Measurements from ENCODE around the gene ZNF25. TPM values are rescaled to one million over a fixed set of nuclear protein-coding genes. Genes with fewer than 3 reads are reported as not detected.

Gene ZNF25
- total and polyA plus RNA-seq, 7 donors: 7.3 to 28.0 (median 18.7) TPM

DNA sequence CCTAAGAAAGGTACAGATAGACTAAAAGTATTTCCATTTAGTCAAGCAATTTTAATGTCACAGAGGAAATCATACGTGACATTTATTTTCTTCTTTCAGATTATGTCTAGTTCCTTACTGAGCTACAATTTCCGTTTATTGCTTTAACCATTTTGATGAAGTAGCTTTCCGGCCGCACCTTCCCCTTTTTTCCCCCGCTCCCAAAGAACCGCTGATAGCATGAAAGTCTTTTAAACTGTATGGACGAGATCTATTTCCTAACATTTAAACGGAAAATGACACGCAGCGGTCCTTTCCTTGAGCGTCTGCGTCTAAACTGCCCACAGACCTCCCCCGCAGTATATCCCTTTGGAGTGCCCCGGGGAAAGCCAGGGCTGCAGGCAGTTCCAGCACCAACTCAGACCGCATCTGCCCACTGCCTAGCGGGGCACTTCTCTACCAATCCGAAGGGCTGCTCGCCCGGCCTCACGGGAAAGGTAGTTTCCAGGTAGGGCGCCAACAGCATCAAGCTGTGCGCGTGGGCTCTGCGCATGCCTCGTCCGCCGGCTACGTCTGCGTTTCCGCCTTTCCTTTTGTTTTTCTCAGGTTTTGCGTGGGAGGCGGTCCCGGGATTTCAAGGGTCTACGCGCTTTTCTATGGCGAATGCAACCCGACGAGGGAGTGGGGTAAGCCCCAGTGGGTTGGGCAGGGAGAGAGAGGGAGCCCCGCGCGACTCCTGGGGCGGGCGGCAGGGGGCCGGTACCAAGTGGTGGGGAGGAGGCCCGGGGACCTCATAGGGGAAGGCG lies 33.9 kb upstream of the ZNF25 start, which contains the start of gene ZNF33A:
TSS of gene ZNF33A (plus strand) at position 557 of the 785 bp plus-strand sequence. CDS start 1,667 bp downstream, outside the sequence.
- WGBS, 3 donors: 0 to 1% (median 1%) methylated on average over 40 to 46 of the region's 46 CpGs
- Histone ChIP-seq H3K27me3 (ENCODE audit: insufficient read depth in 3 of 3, low read length in 2 of 3) (no peaks in the 10 kb centered on the region), H3K4me1 (peaks cover 8% of the 10 kb centered on the region), H3K27ac (peak within 1 kb of the TSS; percentile 97), H3K36me3 (ENCODE audit: insufficient read depth in 1 of 2, low read depth in 1 of 2) (peaks cover 0 to 32% of the 10 kb centered on the region in 2 donors), H3K9me3 (no peaks in the 10 kb centered on the region), H3K4me3 (peak within 1 kb of the TSS; percentile 82)
- DNase-seq (peak; percentile 89 to 94), ATAC-seq (peak; percentile 97 to 98 (median 97))
- TF ChIP-seq, protein P1, sequence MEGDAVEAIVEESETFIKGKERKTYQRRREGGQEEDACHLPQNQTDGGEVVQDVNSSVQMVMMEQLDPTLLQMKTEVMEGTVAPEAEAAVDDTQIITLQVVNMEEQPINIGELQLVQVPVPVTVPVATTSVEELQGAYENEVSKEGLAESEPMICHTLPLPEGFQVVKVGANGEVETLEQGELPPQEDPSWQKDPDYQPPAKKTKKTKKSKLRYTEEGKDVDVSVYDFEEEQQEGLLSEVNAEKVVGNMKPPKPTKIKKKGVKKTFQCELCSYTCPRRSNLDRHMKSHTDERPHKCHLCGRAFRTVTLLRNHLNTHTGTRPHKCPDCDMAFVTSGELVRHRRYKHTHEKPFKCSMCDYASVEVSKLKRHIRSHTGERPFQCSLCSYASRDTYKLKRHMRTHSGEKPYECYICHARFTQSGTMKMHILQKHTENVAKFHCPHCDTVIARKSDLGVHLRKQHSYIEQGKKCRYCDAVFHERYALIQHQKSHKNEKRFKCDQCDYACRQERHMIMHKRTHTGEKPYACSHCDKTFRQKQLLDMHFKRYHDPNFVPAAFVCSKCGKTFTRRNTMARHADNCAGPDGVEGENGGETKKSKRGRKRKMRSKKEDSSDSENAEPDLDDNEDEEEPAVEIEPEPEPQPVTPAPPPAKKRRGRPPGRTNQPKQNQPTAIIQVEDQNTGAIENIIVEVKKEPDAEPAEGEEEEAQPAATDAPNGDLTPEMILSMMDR (IDR thresholded peaks at IDR 0.05): peak; percentile 27
- intact Hi-C loops (cut with DNase I): loop anchor here (2.0 to 10.0 kb wide), 3 partner anchors 34 to 84 kb away; partner anchors contain the start of genes ZNF37A (in 2 of the 2) and ZNF25 (in 1 of the 2)

DNA sequence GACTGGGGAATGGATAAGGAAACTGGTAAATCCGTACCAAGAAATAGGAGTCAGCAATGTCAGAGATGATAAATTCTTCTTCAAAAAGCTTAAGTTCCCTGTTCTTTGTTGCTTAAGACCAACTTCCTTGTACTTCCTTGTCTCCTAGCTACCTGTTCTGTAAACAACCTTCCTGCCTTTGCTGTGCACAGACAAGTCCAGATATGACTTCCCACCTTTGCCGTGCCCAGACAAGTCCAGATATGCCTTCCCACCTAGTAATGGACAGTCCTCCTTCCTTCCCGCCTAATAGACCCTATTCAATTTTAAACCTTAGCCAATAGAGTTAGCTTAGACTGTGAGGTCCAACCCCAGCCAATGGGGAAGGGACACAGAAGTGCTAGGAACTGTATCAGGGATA lies 31.5 kb upstream of the ZNF25 start:
- H3K27me3 ChIP-seq (ENCODE audit: insufficient read depth in 3 of 3, low read length in 2 of 3): no peaks in the 10 kb centered on the region
- DNase-seq (no peak), ATAC-seq (no peak)
- H3K27ac ChIP-seq: no peak overlapping the region
- TF ChIP-seq, protein P1 (IDR thresholded peaks at IDR 0.05): no peak
- peaks cover 0 to 9% of the 10 kb centered on the region in 2 donors for H3K36me3 ChIP-seq (ENCODE audit: insufficient read depth in 1 of 2, low read depth in 1 of 2)
- H3K4me1 ChIP-seq: peaks cover 8% of the 10 kb centered on the region
- H3K4me3 ChIP-seq: no peak overlapping the region
- intact Hi-C loops (cut with DNase I): no loop called here
- WGBS, 3 donors: 79 to 85% (median 81%) methylated on average over 3 of the region's 3 CpGs
- no peaks in the 10 kb centered on the region for H3K9me3 ChIP-seq

DNA sequence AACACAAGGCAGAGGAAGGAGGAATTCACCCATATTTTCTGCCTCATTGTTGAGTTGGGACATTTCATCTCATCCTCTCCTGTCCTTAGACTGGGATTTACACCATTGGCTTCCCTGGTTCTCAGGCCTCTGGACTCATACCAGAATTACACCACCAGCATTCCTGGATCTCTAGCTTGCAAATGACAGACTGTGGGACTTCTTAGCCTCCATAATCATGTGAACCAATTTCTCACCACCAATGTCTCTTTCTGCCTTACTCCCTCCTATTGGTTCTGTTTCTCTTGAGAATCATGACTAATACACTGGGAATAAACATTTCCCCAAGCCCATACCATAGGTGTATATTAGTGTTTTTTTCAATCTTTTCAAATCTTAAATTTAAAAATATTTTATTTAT lies 31.1 kb upstream of the ZNF25 start:
- TF ChIP-seq, protein P1 (IDR thresholded peaks at IDR 0.05): no peak
- Histone ChIP-seq H3K9me3 (no peaks in the 10 kb centered on the region), H3K4me3 (no peak overlapping the region), H3K27me3 (ENCODE audit: insufficient read depth in 3 of 3, low read length in 2 of 3) (no peaks in the 10 kb centered on the region), H3K27ac (no peak overlapping the region), H3K4me1 (peaks cover 8% of the 10 kb centered on the region), H3K36me3 (ENCODE audit: insufficient read depth in 1 of 2, low read depth in 1 of 2) (peaks cover 0 to 4% of the 10 kb centered on the region in 2 donors)
- no peak for DNase-seq
- intact Hi-C loops (cut with DNase I): no loop called here
- no peak for ATAC-seq

DNA sequence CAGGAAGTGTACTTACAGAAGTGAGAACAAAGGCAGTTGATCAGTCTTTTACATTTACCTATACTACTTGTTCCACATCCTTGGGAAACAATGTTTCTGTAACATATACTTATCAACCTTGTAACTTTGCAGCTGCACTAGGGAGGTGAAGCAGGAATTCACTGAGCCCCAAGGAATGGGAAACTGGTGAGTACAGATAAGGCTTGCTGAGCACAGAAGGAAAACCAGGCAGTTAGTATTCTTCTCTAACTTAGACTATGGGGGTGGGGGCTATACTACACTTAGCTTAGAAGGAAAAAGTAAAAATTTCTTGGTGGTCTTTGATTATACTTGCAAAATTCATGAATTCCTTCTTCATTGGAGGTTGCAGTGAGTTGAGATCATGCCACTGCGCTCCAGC lies 27.1 kb upstream of the ZNF25 start:
- H3K4me1 ChIP-seq: no peaks in the 10 kb centered on the region
- no peaks in the 10 kb centered on the region for H3K27me3 ChIP-seq (ENCODE audit: insufficient read depth in 3 of 3, low read length in 2 of 3)
- no peaks in the 10 kb centered on the region for H3K9me3 ChIP-seq
- ATAC-seq: no peak
- no peak overlapping the region for H3K27ac ChIP-seq
- no peak overlapping the region for H3K4me3 ChIP-seq
- WGBS, 3 donors: 96 to 100% (median 100%) methylated on average over 1 of the region's 1 CpG
- TF ChIP-seq, protein P1 (IDR thresholded peaks at IDR 0.05): no peak
- DNase-seq: no peak
- H3K36me3 ChIP-seq (ENCODE audit: insufficient read depth in 1 of 2, low read depth in 1 of 2): no peaks in the 10 kb centered on the region
- intact Hi-C loops (cut with DNase I): no loop called here

Data from psoas muscle (tissue), 8 donors.